Activated CD8-positive, alpha-beta memory T cell treated with anti-CD3 and anti-CD28 coated beads for 24 hours (primary cell): Measurements from ENCODE around the gene RPA1.

Source experiments
- DNase-seq: peaks from one replicate; pipeline ENCODE4 v3.0.0-alpha.2; 2020

The RPA1 gene

DNA sequence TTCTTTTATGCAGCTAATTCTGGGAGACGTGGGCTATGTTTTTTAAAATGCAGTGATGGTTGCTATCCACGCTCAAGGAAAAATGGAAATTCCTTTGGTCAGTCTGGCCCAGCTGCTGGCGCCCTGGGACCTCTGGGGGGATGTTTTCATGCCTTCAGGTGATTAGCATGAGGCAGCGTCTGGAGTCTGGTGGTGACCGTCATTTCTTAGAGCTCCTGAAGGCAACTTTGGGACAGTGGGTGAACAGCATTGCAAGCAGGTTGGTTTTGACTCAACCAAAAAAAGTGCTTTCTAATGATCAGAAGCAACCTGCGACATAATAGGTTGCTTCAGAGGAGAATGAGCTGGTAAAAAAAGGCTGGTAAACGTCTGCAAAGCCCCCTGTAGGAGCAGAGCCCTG, 82.3 kb downstream of the RPA1 start:
- no peak for DNase-seq

DNA sequence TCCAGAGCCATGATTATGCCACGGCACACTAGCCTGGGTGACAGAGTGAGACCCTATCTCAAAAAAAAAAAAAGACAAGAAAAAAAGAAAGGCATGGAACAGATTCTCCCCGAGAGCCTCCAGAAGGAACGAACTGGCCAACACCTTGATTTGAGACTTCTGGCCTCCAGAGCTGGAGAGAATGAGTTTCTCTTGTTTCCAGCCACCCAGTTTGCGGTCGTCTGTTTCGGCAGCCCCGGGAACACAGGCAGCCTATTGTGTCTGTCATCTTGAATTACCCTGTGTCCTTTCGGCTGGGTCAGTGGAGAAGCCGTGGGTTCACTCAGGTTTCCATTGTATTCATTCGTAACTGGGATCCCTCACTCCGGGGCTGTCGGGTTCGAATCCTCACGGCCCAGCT, 83.9 kb downstream of the RPA1 start:
- no peak for DNase-seq

DNA sequence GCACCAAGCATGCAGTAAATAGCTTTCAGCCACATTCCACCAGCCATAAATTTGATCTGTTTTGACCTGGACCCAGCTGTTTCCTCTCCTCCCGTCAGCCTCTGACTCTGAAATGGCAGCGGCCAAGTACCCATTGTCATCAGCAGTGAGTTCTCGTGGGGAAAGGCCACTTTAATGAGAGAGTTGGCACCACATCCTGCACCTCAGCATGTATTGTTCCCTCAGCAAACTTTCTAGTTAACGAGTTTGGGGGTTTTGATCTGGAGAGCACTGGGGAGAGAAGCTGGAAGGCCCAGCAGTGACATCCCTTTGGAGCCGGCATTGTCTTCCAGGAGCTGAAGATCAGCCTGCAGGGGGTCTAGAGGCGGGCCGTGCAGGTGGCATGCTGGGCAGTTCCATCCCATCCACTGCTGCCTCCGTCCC, 84.9 kb downstream of the RPA1 start:
- DNase-seq: no peak

DNA sequence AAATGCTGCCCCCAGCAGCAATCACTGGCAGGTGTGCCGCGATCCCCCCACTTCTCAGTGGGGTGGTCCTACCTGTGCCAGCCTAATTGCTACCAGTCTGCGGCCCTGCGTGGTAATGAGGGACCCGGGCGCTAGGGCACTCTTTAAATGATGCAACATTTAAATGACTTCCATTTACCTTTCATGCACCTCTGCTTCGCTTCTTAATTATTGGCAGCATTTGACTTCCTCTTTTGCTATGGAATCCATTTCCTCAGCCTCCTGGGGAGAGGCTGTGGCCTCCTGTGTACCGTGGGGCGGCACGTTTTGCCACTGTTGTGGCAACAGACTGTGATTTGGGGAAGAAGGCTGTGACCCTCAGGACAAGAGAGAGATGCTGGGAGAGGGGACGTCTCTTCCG, 86.1 kb downstream of the RPA1 start:
- DNase-seq: no peak

DNA sequence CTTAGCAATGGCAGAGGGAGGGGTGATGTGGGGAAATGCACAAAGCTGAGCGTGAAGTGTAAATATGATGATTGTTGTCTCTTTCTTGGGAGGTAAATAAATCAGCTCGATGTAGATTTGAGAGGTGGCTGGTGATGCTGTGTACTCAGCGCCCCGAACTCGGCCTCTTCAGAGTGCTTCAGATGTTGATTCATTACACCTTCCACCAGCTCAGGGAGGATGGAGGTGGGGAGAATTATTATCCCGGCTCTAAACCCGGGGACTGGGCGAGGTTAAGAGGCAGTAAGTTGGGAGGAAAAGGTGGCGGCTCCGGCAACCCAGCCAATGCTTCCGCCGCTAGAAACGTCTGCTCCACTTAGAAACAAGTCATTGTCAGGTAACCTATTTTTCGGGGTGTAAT, 86.5 kb downstream of the RPA1 start:
- DNase-seq: no peak

DNA sequence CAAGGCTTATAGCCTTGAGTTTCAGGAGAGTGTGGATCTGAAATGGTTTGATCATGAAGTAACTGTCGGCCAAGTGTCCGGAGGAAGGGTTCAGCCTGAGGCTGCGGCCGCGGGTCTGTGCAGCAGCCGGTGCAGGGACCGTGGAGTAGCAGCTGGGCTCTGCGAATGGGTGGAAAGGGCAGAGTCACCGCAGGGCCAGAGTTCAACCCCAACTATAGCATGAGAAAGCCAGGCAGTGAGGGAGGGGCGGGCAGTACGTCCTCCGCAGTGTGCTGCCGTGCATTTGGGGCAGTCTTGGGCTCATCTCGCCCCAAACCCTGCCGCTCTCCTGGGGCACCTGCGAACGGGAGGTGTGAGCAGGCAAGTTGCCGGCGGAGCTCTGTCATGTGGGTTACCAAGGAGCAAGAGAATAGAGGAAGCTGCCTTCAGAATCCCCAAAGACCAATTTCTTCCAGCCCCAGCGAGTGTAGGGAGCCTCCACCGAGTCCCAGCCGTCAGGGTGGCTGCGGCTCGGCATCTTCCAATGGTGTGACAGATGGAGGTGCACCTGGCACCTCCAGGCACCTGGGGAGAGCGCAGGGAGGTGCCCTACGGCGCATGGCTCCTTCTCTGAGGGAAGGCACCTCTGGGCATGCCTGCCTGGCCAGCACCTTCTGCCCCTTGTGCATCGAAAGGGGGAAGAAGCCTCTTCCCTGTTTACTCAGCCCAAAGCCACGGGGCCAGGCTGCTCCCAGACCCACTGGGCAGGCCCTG, 87.3 kb downstream of the RPA1 start:
- DNase-seq: no peak

DNA sequence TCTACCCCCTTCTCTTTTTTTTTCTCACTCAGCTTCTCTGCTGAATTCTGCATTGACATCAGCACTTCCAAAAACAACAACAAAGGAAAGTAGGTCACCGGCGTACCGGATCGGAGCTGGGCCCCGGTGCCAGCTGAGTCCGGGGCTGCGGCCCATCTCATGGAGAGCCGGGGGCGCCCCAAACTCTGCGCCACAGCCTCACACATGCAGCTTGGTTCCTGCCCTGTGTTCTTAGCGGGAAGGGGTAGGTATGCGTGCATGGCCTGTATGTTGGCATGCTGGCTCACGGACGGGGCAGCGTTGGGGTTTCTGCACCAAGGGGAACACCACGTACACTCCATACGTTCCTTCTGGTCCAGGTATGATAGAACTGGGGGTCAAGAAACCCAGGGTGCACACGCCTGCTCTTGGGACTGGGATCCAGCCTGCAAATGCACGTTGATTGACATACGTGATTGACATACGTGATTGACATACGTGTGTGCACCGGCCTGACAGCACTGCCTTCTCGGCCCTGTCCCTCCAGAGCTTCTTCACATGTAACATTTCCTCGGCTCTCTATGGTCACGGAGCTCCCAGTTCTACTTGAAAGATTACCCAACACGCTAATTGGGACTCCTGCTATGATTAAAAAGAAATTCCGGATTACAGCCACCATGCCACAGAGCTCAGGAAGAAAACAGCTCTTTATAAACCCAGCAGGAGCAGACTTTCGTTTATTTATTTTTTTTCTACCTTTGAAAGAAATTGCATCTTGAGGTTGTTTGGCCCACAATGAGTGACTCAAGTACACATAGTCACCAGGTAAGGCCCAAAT, 88.7 kb downstream of the RPA1 start:
- DNase-seq: no peak

DNA sequence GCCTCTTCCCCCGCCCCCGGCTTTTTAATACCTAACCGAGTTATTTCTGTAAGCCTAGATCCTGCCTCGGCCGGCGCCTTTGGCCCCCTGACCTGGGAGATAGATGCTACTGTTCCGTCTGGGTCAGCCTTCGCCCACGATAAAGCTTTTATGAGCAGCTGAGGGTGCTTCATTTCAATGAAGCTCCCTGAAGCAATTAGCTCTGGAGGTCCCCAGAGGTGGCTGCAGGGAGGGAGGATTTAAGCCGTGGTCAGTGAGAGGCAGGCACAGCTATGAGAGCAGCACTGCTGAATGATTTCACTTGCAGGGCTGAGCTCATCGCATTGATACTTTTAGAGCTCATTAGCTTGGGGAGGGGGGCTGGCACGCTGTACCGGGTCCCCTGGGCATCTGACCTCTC, 89.4 kb downstream of the RPA1 start:
- no peak for DNase-seq

DNA sequence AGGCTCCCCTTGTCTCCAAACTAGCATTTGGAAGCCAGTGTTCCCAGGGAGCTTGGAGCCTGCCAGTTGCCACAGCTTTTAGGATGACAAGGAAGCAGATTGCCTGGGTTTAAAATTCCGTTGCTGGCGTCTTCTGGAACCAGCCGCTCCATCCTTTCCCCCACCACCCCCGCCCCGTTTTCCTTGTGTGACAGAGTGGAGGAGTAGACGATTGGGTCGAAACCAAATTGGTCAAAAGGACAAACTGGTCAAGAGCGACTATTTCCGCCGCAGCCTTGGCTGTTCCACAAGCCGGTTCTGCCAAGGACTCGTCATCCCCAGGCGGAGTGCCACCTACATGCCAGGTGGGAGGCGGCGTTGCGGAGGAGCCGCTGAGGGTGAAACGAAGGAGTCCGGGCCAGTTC, 91.1 kb downstream of the RPA1 start:
- DNase-seq: no peak

DNA sequence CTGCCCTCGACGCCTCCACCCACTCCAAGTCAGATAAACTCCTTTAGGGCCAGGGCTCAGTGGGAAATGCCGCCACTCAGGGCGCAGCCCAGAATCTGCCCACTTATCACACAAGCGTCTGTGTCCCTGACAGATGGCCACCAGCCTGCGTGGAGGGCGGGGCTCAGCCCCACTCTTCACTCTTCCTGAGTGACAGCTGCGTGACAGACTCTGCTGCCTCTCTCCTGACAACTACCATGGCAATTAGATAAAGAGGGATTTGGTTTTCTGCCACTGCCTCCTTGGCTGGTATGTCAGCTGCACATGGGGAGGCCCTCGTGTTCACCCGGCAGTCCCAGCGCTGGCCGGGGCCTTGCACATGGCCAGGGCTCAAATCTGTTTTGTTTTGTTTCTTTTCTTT, 99.2 kb downstream of the RPA1 start:
- no peak for DNase-seq

DNA sequence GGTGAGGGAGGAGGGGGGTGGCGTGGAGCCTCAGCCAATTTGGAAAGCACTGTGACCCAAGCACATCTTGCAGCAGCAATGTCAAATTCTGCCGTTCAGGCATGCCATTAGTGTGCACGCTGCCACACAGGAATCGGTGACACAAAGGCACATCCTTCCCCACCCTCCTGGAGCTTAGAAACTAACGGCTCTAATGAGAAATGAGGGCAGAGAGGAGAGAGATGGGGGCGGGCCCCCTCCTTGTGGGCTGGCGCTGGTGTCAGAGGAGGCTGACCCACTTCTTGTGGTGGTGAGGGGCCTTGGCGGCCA, 100.5 kb downstream of the RPA1 start:
- no peak for DNase-seq

DNA sequence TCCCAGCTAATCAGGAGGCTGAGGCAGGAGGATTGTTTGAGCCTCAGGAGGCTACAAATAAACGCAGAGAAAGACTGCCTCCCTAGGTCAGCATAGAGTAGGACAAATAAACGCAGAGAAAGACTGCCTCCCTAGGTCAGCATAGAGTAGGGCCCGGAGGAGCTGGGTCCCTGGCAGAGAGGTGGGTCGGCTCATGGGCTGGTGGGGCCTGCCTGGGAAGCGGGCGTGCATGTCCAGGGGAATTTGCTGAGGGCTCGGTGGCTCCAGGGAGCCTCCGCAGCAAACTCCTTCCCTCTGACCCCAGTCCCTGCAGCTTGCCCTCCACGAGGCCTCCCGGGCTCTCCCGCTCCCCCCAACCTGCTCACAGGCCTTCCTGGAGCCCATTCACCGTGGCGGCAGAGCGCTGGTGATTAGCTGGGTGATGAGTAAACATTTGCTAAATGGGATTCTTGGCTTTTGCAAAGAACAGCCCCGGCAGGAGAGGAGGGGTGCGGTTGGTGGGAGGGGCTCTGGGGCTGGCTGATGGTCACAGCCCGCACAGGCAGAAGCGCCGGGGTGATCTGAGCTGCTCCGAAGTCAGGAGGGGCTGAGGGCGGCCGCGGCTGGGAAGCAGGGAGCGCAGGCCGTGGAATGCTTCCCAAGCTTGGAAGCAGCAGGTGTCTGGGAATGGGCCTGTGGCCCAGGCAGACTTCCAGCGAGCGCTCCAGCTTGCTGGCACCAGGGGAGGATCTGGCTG, 102.2 kb downstream of the RPA1 start:
- DNase-seq: no peak

DNA sequence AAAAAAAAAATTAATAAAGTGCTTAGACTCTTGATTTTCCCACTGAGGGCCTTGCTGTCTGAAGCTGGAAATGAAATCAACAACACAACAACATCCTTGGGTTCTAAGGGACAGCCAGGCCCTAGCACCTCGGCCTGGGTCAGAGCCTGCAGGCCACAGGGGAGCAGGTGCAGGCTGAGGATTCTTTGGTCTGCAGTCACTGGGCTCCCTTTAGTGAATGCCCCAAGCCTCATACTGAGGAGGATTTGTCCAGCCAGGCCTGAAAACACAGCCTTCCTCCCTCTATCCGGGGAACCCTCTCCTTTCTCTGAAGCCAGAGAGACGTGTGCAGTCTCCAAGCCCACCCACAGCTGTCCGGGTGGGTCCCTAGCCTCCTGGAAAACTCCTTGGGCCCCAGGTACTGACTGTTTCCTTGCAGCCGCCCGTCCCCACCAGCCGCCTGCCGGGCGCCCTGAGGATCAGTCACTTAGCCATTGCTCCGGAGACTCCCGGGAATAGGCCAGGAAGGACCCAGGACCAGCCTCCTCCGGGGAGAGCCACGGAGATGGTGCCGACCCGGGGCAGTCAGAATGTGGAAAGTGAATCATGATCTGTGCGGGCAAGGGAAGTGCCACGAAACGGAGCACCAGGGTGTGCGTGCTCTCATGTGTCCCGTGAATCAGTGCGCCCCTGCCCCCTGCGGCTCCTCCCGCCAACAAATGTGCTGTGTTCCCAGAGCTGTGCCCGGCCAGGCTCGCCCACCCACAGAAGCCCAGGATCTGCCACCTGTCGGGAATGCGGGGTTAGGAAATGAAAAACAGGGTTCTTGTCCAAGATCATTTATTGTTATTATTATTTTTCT, 104.3 kb downstream of the RPA1 start:
- no peak for DNase-seq

DNA sequence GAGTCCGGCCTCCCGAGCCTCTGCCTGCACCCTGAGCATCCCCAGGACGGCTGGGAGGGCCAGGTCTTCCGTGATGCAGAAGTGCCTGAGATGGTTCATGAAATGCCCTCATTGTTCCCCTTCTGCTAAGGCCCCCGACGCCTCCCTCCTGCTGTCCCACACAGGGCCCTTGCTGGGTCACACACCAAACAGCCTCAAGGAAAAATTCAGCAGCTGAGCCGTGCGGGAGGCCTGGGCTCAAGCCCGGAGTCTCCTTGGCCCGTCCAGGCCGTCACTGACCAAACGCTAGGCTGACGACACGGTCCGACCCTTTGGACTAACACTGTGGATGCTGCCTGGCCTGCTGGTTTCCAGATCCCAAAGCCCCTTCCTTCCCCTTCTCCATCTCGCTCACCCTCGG, 105.1 kb downstream of the RPA1 start:
- no peak for DNase-seq

DNA sequence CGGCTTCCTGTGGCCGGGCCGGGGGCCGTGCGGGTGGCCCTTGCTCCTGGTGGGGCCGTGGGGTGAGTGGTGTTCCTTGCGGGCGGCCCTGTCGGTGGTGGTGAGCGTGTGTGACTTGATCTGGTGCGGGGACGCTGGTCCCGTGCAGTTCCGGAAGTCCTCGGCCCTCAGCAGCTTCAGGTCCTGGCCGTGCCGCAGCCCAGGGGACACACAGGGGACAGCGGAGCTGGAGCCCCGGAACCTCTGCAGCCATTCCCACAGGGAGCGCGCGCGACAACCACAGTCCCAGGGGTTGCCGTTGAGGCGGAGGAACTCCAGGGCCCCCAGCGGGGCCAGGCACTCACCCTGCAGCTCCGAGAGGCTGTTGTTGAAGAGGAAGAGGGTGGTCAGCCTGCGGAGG, 107.0 kb downstream of the RPA1 start:
- DNase-seq: no peak

DNA sequence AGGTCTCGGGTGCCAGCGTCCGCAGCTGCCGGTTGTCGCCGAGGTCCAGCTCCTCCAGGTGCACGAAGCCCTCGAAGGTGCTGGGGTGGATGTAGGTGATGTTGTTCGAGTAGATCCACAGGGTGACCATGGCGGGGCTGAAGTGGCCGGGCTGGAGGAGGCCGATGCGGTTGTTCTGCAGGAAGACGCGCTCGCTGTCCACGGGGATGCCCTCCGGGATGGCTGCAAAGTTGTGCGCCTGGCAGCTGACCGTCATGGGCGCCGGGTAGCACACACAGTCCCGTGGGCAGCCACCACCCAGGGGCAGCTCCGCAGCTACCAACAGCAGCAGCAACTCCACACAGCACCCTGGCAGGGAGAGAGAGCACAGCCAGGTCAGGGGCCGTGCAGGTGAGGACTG, 107.7 kb downstream of the RPA1 start:
- DNase-seq: no peak

DNA sequence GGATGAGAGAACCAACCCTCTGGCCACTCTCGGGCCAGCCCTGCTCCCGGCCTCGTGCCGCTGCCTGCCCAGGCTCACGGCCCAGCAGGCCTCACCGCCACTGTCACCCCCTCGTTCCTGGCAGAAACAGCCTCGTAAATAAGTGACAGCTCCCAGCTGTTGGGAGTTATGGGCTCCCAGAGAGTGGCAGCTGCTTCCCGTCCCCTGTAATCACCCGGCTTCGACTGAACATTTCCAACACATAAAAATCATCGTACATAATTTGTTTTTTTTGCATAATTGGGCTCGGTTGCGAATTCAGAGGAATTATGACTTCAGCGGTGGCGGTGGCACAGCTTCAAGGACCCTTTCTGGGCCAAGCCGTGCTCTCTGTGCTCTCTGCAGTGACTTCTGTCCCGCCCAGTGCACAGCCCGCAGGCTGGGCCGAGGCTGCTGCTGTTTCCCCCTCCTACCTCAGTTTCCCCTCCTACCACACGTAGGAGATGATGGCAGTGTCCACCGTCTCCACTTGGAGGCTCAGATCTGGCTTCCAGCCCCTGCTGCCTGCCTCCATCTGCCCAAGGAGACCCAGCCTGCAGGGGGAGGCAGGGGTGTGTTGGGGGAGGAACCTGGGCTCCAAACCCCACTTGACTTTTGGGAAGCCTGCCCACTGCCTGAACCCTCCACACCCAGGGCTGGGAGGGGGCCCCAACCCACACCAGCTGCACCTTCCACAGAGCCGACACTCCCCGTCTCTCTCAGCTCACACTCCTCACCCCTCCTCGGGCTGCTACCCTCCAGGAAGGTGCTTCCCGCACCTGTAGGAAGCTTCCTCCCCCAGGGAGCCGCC, 110.4 kb downstream of the RPA1 start:
- no peak for DNase-seq

DNA sequence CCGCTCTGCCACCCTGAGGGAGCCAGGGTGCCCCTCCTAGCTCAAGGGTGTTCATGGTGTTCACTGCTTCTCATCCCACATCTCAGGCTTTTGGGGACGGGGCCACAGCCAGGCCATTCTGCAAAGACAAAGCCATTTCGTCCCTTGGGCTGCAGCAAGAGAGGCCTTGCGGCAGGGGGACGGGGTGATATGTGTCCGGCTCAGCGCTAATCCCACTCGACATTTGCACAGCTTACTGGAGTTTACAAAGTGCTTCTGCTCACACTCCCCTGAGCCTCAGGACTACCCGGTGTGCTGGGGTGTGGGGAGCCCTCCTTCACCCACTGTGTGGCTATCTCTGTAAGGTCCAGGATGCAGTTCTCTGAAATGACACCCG, 111.0 kb downstream of the RPA1 start:
- DNase-seq: no peak

DNA sequence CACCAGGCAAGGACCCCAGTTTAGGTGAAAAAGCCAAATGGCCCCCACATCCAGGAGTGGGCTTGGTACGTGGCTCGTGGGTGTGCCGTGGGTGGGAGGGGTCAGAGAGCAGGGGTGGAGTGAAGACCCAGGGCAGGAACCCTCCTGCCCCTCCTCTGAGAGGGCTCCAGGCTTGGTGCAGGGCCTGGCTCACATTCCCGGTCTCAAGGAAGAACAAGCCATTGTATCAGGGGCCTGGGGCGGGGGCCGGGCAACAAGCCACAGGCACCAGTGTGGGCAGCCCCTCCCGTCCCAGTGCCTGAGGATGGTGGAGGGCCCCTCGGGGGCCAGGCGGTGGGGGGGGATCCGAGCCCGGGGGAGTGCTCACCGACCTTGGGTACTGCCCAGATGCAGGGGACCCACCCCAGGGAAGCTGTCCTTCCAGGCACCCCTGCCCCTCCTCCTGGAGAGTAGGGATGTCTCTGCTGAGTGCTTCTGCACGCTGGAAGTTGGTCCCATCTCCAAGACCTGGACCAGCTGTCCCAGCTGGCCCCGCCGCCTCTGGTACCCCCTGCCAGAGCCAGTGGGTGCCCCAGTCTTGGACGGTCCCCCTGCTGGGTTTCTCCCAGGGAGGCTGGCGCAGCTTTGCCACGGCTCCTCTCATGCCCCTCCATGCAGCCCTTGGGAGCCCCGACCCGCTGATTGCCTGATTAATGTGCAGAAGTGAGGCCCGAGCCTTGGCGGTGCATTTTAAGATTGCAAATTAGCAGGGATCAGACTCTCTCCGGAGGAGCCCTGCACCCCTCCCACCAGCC, 111.7 kb downstream of the RPA1 start:
- DNase-seq: no peak

DNA sequence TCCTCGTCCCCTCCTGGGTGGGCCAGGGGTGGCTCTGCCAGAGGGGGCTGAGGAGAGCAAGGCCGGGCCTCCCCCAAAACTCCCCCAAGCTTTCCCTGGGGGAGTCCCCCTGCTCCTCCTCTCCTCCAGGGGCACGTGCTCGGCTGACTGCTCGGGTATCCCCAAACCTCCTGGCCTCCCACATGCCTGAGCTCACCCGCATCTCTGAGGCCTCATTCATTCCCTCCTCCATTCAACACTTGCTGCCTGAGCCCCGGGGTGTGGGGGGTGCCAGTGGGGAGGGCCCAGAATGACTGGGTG, 112.2 kb downstream of the RPA1 start:
- DNase-seq: no peak

DNA sequence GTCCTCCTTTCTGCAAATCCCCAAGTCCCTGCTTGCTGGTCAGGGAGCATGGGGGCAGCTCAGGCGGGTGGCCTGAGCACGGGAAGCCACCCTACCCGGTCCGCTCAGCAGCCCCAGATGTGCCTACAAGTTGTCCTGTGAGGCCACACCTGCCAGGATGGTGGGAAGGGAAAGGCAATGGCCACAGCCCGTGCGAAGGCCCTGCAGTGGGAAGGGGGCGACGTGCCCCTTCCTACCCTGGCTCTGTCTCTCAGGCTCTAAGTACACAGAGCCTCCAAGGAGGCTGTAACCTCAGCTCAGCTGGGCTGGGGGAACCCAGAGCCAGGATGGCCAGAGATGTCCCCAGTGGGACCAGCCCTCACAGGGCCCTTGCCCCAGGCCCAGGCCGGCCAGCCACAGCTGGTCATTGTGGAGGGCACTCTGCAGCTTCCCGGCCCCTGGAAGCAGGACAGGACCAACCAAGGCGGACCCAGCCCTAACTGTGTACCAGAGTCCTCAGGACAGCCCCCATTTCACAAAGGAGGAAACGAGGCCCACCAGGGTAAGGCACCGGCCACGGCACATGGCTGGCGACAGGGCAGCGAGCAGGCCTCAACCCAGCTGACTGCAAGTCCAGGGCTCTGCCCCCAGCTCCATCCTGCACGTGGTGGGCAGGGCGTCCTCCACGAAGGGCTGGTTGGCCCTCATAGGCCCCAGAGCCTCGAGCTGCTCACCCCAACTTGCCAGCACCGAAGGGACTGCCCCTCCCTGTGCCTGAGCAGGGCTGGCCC, 113.0 kb downstream of the RPA1 start:
- no peak for DNase-seq
